Measurements from ENCODE around the gene TAF4B.

DNA sequence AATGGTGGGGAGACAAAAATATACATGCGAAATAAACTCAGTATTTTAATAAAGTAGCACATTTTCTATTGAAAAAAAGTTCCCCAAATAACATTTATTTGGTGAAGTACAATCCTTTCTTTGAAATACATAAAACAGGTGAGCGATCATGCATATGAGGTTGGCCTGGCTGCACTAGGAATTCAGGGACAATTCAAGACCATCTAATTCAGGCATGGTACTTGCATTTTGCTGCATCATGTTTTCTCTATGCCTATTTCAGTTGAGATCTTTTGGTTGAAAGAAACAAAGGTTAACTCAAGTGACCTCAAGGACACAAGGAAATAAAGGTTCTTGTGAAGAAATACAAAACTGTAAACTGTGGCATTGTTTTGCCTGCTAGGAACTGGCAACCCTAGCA, 19.8 kb upstream of the TAF4B start:
- TF ChIP-seq, protein P1, sequence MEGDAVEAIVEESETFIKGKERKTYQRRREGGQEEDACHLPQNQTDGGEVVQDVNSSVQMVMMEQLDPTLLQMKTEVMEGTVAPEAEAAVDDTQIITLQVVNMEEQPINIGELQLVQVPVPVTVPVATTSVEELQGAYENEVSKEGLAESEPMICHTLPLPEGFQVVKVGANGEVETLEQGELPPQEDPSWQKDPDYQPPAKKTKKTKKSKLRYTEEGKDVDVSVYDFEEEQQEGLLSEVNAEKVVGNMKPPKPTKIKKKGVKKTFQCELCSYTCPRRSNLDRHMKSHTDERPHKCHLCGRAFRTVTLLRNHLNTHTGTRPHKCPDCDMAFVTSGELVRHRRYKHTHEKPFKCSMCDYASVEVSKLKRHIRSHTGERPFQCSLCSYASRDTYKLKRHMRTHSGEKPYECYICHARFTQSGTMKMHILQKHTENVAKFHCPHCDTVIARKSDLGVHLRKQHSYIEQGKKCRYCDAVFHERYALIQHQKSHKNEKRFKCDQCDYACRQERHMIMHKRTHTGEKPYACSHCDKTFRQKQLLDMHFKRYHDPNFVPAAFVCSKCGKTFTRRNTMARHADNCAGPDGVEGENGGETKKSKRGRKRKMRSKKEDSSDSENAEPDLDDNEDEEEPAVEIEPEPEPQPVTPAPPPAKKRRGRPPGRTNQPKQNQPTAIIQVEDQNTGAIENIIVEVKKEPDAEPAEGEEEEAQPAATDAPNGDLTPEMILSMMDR (conservative IDR thresholded peaks at IDR 0.05; ENCODE audit: low read depth, low read length): no peak
- TF ChIP-seq EZH2 (IDR thresholded peaks at IDR 0.05; ENCODE audit: low read length, unreplicated experiment) (no peak), EZH2phosphoT487 (IDR thresholded peaks at IDR 0.05; ENCODE audit: borderline replicate concordance, low read length) (no peak)

Data from PC-3 (cell line).